GM18499 (cell line): Measurements from ENCODE around the gene DNAJC21.

Experiments used
- ATAC-seq: cut with Tn5 transposase; IDR thresholded peaks from one replicate; pipeline ENCODE4 v1.9.1; 2021; ENCODE audit warnings: moderate number of reproducible peaks; ENCODE audit not compliant: insufficient read depth, unreplicated experiment

The DNAJC21 gene

GRCh38 chr5:34976347-34976746, 47.0 kb downstream of the DNAJC21 start:
- no peak for ATAC-seq

GRCh38 chr5:34977934-34978613, 48.7 kb downstream of the DNAJC21 start:
- no peak for ATAC-seq

GRCh38 chr5:34978681-34979080, 49.3 kb downstream of the DNAJC21 start:
- ATAC-seq: no peak

GRCh38 chr5:34982823-34983222, 53.5 kb downstream of the DNAJC21 start:
- no peak for ATAC-seq

- no peak for ATAC-seq
These were observed 57.6 kb downstream of the DNAJC21 start for GRCh38 chr5:34986965-34987364.

GRCh38 chr5:34991486-34992238, 62.3 kb downstream of the DNAJC21 start:
- no peak for ATAC-seq

- no peak for ATAC-seq
These were observed 64.6 kb downstream of the DNAJC21 start for GRCh38 chr5:34993951-34994350.

GRCh38 chr5:34996261-34996660, 66.9 kb downstream of the DNAJC21 start:
- ATAC-seq: no peak

GRCh38 chr5:34998058-34998789, 68.9 kb downstream of the DNAJC21 start:
- ATAC-seq: no peak

GRCh38 chr5:35001842-35002241, 72.5 kb downstream of the DNAJC21 start:
- no peak for ATAC-seq

- no peak for ATAC-seq
These were observed 73.1 kb downstream of the DNAJC21 start for GRCh38 chr5:35002459-35002858.

- no peak for ATAC-seq
These were observed 73.9 kb downstream of the DNAJC21 start for GRCh38 chr5:35003018-35003957.

GRCh38 chr5:35004200-35004599, 74.8 kb downstream of the DNAJC21 start:
- ATAC-seq: no peak

GRCh38 chr5:35004771-35005170, 75.4 kb downstream of the DNAJC21 start:
- ATAC-seq: no peak
